HepG2 (cell line): ENCODE measurements around the gene PML. TPM values are rescaled to one million over a fixed set of nuclear protein-coding genes. Genes with fewer than 3 reads are reported as not detected.
A peak's percentile ranks its signal among the peaks of the same experiment; 100 is the strongest.

Experiments
- ARNT2 ChIP-seq: sonication (generic); formaldehyde crosslinking; IDR thresholded peaks from 2 replicates; pipeline ENCODE4 v1.8.0; 2022; ENCODE audit warnings: mild to moderate bottlenecking, low read depth, missing genetic modification reagents, moderate library complexity
- E2F1 ChIP-seq: sonication (generic); formaldehyde crosslinking; IDR thresholded peaks from 2 replicates; pipeline ENCODE4 v1.5.0; 2020; ENCODE audit warnings: missing genetic modification reagents
- FOXJ3 ChIP-seq: sonication (generic); formaldehyde crosslinking; IDR thresholded peaks from 2 replicates; pipeline ENCODE4 v1.4.0; 2020; ENCODE audit warnings: missing genetic modification reagents, mild to moderate bottlenecking, borderline replicate concordance
- HNF1B ChIP-seq: sonication (generic); formaldehyde crosslinking; IDR thresholded peaks from 2 replicates; pipeline ENCODE4 v1.5.1; 2020; ENCODE audit warnings: mild to moderate bottlenecking, moderate library complexity, missing genetic modification reagents
- KAT2B ChIP-seq: fragments of 150-350 bp; IDR thresholded peaks from 2 replicates; pipeline ENCODE4 v1.6.1; 2014; ENCODE audit warnings: low read depth, low read length, borderline replicate concordance
- KDM3A ChIP-seq: IDR thresholded peaks from 2 replicates; pipeline ENCODE4 v1.6.1; 2018; ENCODE audit warnings: low read depth, missing compliant biosample characterization
- ZBTB42 ChIP-seq: sonication (generic); formaldehyde crosslinking; IDR thresholded peaks from 2 replicates; pipeline ENCODE4 v1.5.0; 2020; ENCODE audit warnings: mild to moderate bottlenecking, missing genetic modification reagents
- ZFP1 ChIP-seq: IDR thresholded peaks from 2 replicates; pipeline ENCODE4 v1.6.1; 2016
- ZNF317 ChIP-seq: sonication (generic); formaldehyde crosslinking; IDR thresholded peaks from 2 replicates; pipeline ENCODE4 v1.5.0; 2020; ENCODE audit warnings: mild to moderate bottlenecking, missing genetic modification reagents
- ZNF318 ChIP-seq: sonication (generic); formaldehyde crosslinking; IDR thresholded peaks from 2 replicates; pipeline ENCODE4 v1.4.0; 2020; ENCODE audit warnings: mild to moderate bottlenecking, missing genetic modification reagents
- ZSCAN5A ChIP-seq: sonication (generic); formaldehyde crosslinking; IDR thresholded peaks from 2 replicates; pipeline ENCODE4 v1.8.0; 2022; ENCODE audit warnings: mild to moderate bottlenecking, missing genetic modification reagents, borderline replicate concordance
- polyA plus RNA-seq, 8 experiments: library from polyadenylated mRNA; depleted of rRNA in 3 of 8; stranded (reverse) in 7 of 8; unstranded in 1 of 8; fragments of >200 nt; fragmentation: Illumina TruSeq in 4 of 8; extraction: Trizol in 4 of 8; gene quantifications; 2 replicates each; pipeline versions ENCODE4 v1.2.1 to v1.2.3, GENCODE V29; 2011 to 2016; ENCODE audit warnings: low read depth in 4 of 8, missing spikeins in 1 of 8, mixed read lengths in 1 of 8; ENCODE audit not compliant: insufficient read depth in 1 of 8
- total RNA-seq, 5 experiments: library from RNA; depleted of rRNA; stranded (reverse); fragments of >200 nt; fragmentation: Illumina TruSeq; extraction: Trizol; gene quantifications; 2 replicates each; pipeline ENCODE4 v1.2.3, GENCODE V29; 2016; ENCODE audit warnings: low read depth in 1 of 5
- TF ChIP-seq, protein P1 (sequence below): sonication (generic); formaldehyde crosslinking; conservative IDR thresholded peaks from 2 replicates; pipeline ENCODE4 v1.4.0; 2020; ENCODE audit warnings: missing genetic modification reagents

PML gene
- total and polyA plus RNA-seq, 2 of the 13 experiments (the other 11 are each of a cell fraction or from before 2014, with no cell fraction given): 2.9 to 3.9 TPM

DNA sequence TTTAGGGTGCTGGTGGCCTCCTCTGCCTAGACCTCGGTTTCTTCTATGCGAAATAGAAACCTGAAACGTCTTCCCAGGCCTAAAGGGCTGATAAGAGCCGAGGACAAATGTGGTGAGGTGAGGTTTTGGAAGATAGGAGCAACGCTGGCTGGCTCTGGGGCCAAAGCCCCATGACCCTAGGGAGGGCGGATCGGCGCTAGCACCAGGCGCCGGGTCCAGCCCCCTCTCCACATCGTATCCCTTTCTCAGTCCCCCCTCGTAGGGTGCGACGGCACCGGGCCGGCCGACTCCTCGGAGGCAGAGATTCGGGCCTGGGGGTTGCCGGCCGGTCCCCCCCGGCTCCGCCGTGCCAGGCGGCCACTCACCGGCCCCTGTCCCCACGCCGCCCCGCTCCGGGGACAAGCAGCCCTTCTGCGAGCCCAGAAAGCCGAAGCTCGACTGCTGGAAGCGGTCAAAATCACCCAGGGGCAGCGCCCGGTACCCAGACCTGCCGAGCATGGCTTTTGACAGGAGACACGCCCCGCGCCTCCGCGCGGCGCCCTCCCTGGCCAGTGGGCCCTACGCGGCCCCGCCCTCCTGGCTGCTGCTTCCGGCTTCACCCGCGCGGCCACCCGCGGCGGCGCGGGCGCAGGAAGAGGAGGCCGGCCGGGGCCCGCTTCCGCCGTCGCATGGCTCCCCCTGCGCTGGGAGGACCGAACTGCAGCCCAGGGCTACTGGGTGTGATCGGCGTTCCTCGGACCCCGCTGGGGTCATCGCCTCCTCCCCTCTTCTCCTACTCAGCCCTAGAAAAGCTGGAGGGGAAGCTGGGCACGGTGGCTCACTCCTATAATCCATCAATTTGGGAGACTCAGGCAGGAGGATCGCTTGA, 2.6 kb upstream of the PML start, which contains the start of gene STOML1 (continued):
- TF ChIP-seq, protein P1, sequence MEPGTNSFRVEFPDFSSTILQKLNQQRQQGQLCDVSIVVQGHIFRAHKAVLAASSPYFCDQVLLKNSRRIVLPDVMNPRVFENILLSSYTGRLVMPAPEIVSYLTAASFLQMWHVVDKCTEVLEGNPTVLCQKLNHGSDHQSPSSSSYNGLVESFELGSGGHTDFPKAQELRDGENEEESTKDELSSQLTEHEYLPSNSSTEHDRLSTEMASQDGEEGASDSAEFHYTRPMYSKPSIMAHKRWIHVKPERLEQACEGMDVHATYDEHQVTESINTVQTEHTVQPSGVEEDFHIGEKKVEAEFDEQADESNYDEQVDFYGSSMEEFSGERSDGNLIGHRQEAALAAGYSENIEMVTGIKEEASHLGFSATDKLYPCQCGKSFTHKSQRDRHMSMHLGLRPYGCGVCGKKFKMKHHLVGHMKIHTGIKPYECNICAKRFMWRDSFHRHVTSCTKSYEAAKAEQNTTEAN (CRISPR knock-in tag): 0 out of 2 replicates have a peak, but pooled peaks have one; percentile 31
- TF ChIP-seq ARNT2 (CRISPR knock-in tag): peak; percentile 47; the same call in 1 of the 2 replicates
- no peak for TF ChIP-seq FOXJ3 (CRISPR knock-in tag)
- TF ChIP-seq ZNF317 (CRISPR knock-in tag): no peak
- TF ChIP-seq E2F1 (CRISPR knock-in tag): 0 out of 2 replicates have a peak, but pooled peaks have one; percentile 45
- TF ChIP-seq ZBTB42 (CRISPR knock-in tag): no peak
- TF ChIP-seq HNF1B (CRISPR knock-in tag): no peak
- no peak for TF ChIP-seq ZNF318 (CRISPR knock-in tag)
- TF ChIP-seq ZFP1 (CRISPR knock-in tag): no peak
- TF ChIP-seq KAT2B: no peak
- TF ChIP-seq ZSCAN5A (CRISPR knock-in tag): no peak
- peak; percentile 77 for TF ChIP-seq KDM3A (CRISPR knock-in tag)
